Stimulated activated naive CD4-positive, alpha-beta T cell (primary cell): ENCODE data around the gene INTS6.

Source experiments
- DNase-seq, 6 experiments: peaks; one replicate each; lab custom pipeline; 2025; lab: John Stamatoyannopoulos, UW

The INTS6 gene

GRCh38 chr13:51452361-51453206 lies at the start of gene INTS6:
Gene INTS6, minus strand, starts transcription at chr13:51453036. Its CDS starts 511 bp downstream, at chr13:51452525.
- peak; percentile 97 to 99 (median 99) for DNase-seq

- DNase-seq: no peak
These were observed 49.4 kb upstream of the INTS6 start for GRCh38 chr13:51502153-51502651.

GRCh38 chr13:51501592-51502152 lies 48.8 kb upstream of the INTS6 start:
- DNase-seq: no peak

GRCh38 chr13:51501096-51501495 lies 48.3 kb upstream of the INTS6 start:
- no peak for DNase-seq

- no peak for DNase-seq
These were observed 47.9 kb upstream of the INTS6 start for GRCh38 chr13:51500687-51501086.

- no peak for DNase-seq
These were observed 47.0 kb upstream of the INTS6 start for GRCh38 chr13:51499841-51500240.

- no peak for DNase-seq
These were observed 42.5 kb upstream of the INTS6 start for GRCh38 chr13:51495316-51495715.

GRCh38 chr13:51494156-51494555 lies 41.3 kb upstream of the INTS6 start:
- DNase-seq: no peak

GRCh38 chr13:51488212-51488611 lies 35.4 kb upstream of the INTS6 start:
- DNase-seq: no peak

- DNase-seq: no peak
These were observed 28.8 kb upstream of the INTS6 start for GRCh38 chr13:51481656-51482055.

- DNase-seq: no peak
These were observed 26.3 kb upstream of the INTS6 start for GRCh38 chr13:51479199-51479523.

- no peak for DNase-seq
These were observed 25.8 kb upstream of the INTS6 start for GRCh38 chr13:51478418-51479198.

- no peak for DNase-seq
These were observed 25.0 kb upstream of the INTS6 start for GRCh38 chr13:51477653-51478324.

GRCh38 chr13:51477149-51477548 lies 24.3 kb upstream of the INTS6 start:
- no peak for DNase-seq

- DNase-seq: no peak
These were observed 23.1 kb upstream of the INTS6 start for GRCh38 chr13:51475727-51476501.

GRCh38 chr13:51469790-51470189 lies 17.0 kb upstream of the INTS6 start:
- DNase-seq: no peak

- DNase-seq: no peak
These were observed 14.9 kb upstream of the INTS6 start for GRCh38 chr13:51467730-51468129.

- DNase-seq: no peak
These were observed 12.3 kb upstream of the INTS6 start for GRCh38 chr13:51465124-51465523.

GRCh38 chr13:51457086-51457815 lies 4.4 kb upstream of the INTS6 start:
- DNase-seq: no peak

GRCh38 chr13:51456510-51456909 lies 3.7 kb upstream of the INTS6 start:
- DNase-seq: no peak

GRCh38 chr13:51455532-51455931 lies 2.7 kb upstream of the INTS6 start:
- DNase-seq: no peak
